ENCODE measurements around the gene CD320.

- TF ChIP-seq ZNF274 (IDR thresholded peaks at IDR 0.05; ENCODE audit: low read length) (no peak), ZNF274 (tag by site-specific recombination; IDR thresholded peaks at IDR 0.05; ENCODE audit: borderline replicate concordance) (no peak), ZNF10 (tag by site-specific recombination; IDR thresholded peaks at IDR 0.05) (no peak), CTCF (tag by site-specific recombination; IDR thresholded peaks at IDR 0.05) (no peak), ZNF140 (tag by site-specific recombination; IDR thresholded peaks at IDR 0.05) (no peak), ZBTB7A (tag by site-specific recombination; IDR thresholded peaks at IDR 0.05; ENCODE audit: low read depth) (no peak), ZNF747 (tag by site-specific recombination; IDR thresholded peaks at IDR 0.05) (no peak), REST (tag by site-specific recombination; IDR thresholded peaks at IDR 0.05) (no peak), ZNF785 (tag by site-specific recombination; IDR thresholded peaks at IDR 0.05) (no peak), ZBTB49 (tag by site-specific recombination; IDR thresholded peaks at IDR 0.05; ENCODE audit: low read depth) (no peak), TSHZ1 (tag by site-specific recombination; IDR thresholded peaks at IDR 0.05; ENCODE audit: borderline replicate concordance) (no peak), ZNF701 (tag by site-specific recombination; IDR thresholded peaks at IDR 0.05) (no peak), SP2 (tag by site-specific recombination; IDR thresholded peaks at IDR 0.05) (no peak), PRDM1 (tag by site-specific recombination; IDR thresholded peaks at IDR 0.05) (no peak)
These were observed 51.7 kb downstream of the CD320 start for GRCh38 chr19:8256276-8257051.
